DMS153 treated with DMSO at 0.1 percent for 48 hours (cell line): Measurements from ENCODE around the gene FRMD3.

Experiments used
- DNase-seq: peaks from one replicate; lab custom pipeline; 2025; ENCODE audit not compliant: unreplicated experiment; lab: John Stamatoyannopoulos, UW

FRMD3 gene

GRCh38 chr9:83474631-83475030, 63.6 kb downstream of the FRMD3 start:
- no peak for DNase-seq

GRCh38 chr9:83473488-83473971, 64.7 kb downstream of the FRMD3 start:
- DNase-seq = no peak

GRCh38 chr9:83472764-83473163, 65.4 kb downstream of the FRMD3 start:
- DNase-seq = no peak

- DNase-seq = peak; percentile 76
Measured at GRCh38 chr9:83472221-83472665, 66.0 kb downstream of the FRMD3 start.

GRCh38 chr9:83471241-83471640, 67.0 kb downstream of the FRMD3 start:
- DNase-seq = no peak

GRCh38 chr9:83469722-83470121, 68.5 kb downstream of the FRMD3 start:
- peak; percentile 30 for DNase-seq

GRCh38 chr9:83468821-83469220, 69.4 kb downstream of the FRMD3 start:
- no peak for DNase-seq

GRCh38 chr9:83466877-83467276, 71.3 kb downstream of the FRMD3 start:
- DNase-seq = no peak

GRCh38 chr9:83466351-83466750, 71.8 kb downstream of the FRMD3 start:
- no peak for DNase-seq

GRCh38 chr9:83459830-83460229, 78.4 kb downstream of the FRMD3 start:
- no peak for DNase-seq

GRCh38 chr9:83458530-83458929, 79.7 kb downstream of the FRMD3 start:
- DNase-seq = no peak

GRCh38 chr9:83457005-83457404, 81.2 kb downstream of the FRMD3 start:
- no peak for DNase-seq

- DNase-seq = no peak
Measured at GRCh38 chr9:83456226-83456625, 82.0 kb downstream of the FRMD3 start.

- no peak for DNase-seq
Measured at GRCh38 chr9:83454076-83454475, 84.1 kb downstream of the FRMD3 start.

- peak; percentile 52 for DNase-seq
Measured at GRCh38 chr9:83451308-83451707, 86.9 kb downstream of the FRMD3 start.

GRCh38 chr9:83449983-83450382, 88.2 kb downstream of the FRMD3 start:
- DNase-seq = no peak

GRCh38 chr9:83449166-83449565, 89.0 kb downstream of the FRMD3 start:
- no peak for DNase-seq

- DNase-seq = no peak
Measured at GRCh38 chr9:83448626-83449025, 89.6 kb downstream of the FRMD3 start.

GRCh38 chr9:83447351-83447750, 90.8 kb downstream of the FRMD3 start:
- DNase-seq = no peak

- DNase-seq = no peak
Measured at GRCh38 chr9:83445703-83446265, 92.4 kb downstream of the FRMD3 start.

- DNase-seq = no peak
Measured at GRCh38 chr9:83444110-83444509, 94.1 kb downstream of the FRMD3 start.

GRCh38 chr9:83441390-83441789, 96.8 kb downstream of the FRMD3 start:
- DNase-seq = no peak

- DNase-seq = no peak
Measured at GRCh38 chr9:83440641-83441040, 97.6 kb downstream of the FRMD3 start.
